Measurements from ENCODE around the gene ASB7.

DNA sequence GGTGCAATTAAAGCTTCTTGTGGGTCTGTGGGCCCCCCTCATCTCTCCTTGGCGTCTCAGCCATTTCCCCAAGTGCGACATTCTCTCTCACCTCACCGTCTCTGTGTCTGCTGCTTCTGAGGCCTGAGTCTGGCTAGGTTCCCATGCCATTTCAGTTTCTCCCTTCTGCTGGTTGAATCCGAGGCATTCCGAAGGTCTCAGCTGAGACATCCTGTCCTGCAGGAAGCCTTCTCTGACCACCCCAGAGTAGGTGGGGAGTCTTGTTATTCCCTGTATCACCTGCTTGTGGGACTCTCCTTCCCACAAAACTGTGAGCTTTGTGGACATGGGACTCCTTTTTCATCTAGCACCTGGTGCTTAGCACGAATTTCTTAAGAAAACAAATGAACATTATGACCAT is 78.3 kb downstream of the ASB7 start:
- TF ChIP-seq ARNT (IDR thresholded peaks at IDR 0.05) (no peak), BHLHE40 (IDR thresholded peaks at IDR 0.05; ENCODE audit: borderline replicate concordance) (no peak), ELF4 (IDR thresholded peaks at IDR 0.05) (no peak), CTBP1 (IDR thresholded peaks at IDR 0.05; ENCODE audit: borderline replicate concordance) (no peak), HDGF (IDR thresholded peaks at IDR 0.05; ENCODE audit: borderline replicate concordance) (no peak), L3MBTL2 (conservative IDR thresholded peaks at IDR 0.05) (no peak), SUZ12 (IDR thresholded peaks at IDR 0.05) (no peak)
- TF ChIP-seq, protein P1, sequence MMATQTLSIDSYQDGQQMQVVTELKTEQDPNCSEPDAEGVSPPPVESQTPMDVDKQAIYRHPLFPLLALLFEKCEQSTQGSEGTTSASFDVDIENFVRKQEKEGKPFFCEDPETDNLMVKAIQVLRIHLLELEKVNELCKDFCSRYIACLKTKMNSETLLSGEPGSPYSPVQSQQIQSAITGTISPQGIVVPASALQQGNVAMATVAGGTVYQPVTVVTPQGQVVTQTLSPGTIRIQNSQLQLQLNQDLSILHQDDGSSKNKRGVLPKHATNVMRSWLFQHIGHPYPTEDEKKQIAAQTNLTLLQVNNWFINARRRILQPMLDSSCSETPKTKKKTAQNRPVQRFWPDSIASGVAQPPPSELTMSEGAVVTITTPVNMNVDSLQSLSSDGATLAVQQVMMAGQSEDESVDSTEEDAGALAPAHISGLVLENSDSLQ (IDR thresholded peaks at IDR 0.05) = no peak
